Omental fat pad (tissue), 4 donors: ENCODE results near the gene LRRC45. TPM values are rescaled to one million over a fixed set of nuclear protein-coding genes. Genes with fewer than 3 reads are reported as not detected.

Experiments used
- ATAC-seq: fragments of 150-250 bp; one replicate; pipeline ENCODE4 v1.9.1; 2016; ENCODE audit warnings: mild to moderate bottlenecking, moderate library complexity; ENCODE audit not compliant: low FRiP score
- DNase-seq: peaks from one replicate; pipeline ENCODE4 v3.0.0-alpha.2; 2019; ENCODE audit warnings: low spot score
- CTCF ChIP-seq, 3 donors: fragments of 450-650 bp; IDR thresholded peaks; one replicate each; pipeline ENCODE4 v1.5.1; 2016 to 2017; ENCODE audit warnings: antibody characterized with exemption in 3 of 3, mild to moderate bottlenecking in 3 of 3, moderate library complexity in 2 of 3
- total RNA-seq, 4 donors: library from RNA; depleted of rRNA; stranded (reverse); fragments of >200 nt; gene quantifications; one replicate each; pipeline ENCODE4 v1.1.0, GENCODE V29; 2016

Gene LRRC45
- total RNA-seq, 4 donors from 2014 or later = 4.7 to 12.3 (median 5.6) TPM

DNA sequence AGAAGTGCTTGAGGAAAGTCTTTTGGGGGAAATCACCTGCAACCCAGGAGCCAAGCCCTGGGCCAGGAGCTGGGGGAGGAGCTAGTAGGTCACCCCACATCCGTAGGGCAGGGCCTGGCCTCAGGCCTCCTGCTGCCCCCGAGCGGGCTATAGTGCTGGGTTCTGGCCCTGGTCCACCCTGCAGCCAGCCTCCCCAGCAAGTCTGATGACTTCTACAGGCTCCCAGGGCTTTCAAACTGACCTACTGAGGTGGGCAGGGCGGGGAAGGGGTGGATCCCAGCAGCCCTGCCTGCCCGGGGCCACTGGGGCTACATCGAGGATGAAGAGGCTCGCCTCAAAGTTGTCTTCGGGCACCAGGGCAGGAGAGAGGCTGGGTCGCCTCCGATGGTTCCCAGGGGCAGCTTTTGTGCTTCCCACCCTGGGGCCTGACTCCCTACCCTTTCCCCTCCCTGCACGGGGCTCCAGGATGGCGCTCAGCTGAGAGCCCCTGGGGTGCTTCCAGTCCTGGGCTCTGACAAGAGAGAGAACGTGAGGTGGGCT is 5.4 kb upstream of the LRRC45 start:
- TF ChIP-seq CTCF (IDR thresholded peaks at IDR 0.05) = no peak
- DNase-seq (no peak), ATAC-seq (no peak)

- no peak for TF ChIP-seq CTCF (IDR thresholded peaks at IDR 0.05)
- no peak for ATAC-seq
- no peak for DNase-seq
Observed at GRCh38 chr17:82018152-82018988, 4.7 kb upstream of the LRRC45 start.

DNA sequence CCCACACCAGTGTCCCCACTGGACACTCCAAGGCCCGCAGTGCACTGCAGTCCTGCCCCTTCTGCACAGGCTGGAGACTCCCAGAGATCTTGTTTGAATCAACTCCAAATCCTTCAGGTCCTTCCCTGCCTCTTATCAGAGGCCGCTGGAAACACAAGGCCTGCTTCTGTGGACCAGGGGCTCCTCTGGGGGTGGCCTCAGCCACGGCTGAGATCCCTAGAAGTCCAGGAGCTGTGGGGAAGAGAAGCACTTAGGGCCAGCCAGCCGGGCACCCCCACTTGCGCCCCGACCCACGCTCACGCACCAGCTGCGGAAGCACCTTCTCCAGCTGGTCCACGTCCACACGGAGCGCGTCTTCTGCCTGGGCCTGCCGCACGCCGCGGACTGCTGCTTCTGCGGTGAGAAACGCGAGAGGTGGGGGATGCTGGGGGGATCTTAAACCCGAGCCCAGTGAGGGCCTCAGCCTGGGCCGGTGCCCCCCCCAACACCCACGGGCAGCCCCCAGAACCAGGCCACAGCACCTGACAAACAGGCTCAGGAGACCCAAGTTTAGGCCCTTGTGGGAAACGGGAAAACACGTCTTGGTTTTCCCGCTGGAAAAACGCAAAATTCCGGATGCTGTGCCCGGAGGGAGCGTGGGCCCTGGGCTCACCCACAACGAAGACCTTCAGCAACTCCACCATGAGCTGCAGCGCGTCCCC is 4.0 kb upstream of the LRRC45 start:
- ATAC-seq (no peak), DNase-seq (no peak)
- TF ChIP-seq CTCF (IDR thresholded peaks at IDR 0.05) = no peak

- ATAC-seq = no peak
- peak in 1 of 3 donors; percentile 16 for TF ChIP-seq CTCF (IDR thresholded peaks at IDR 0.05)
- DNase-seq = no peak
Observed at GRCh38 chr17:82019690-82020571, 3.2 kb upstream of the LRRC45 start.

DNA sequence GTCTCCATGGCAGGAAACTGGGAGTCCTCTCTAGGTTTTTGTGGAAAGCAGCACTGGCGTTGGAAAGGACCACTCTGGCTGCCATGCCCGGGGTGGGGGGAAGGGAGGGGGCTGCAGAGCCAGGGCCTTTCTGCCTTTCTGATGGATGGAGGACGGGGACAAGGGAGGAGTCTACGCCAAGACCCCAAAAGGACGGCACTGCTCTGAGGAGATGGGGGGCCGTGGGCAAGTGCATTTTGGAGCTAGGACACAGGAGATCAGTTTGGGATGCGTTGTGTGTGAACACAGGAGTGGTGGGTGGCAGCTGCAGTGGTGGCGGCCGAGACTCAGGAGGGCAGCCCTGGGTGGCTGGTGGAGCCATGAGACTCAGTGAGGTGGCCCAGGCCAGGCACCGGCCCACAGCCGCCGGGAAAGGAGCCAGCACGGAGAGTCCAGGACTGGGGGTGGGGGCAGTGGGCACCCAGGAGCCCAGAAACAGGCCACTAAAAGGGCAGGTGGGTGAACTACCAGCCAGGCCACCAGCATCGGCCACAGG is 2.5 kb upstream of the LRRC45 start:
- DNase-seq (no peak), ATAC-seq (no peak)
- TF ChIP-seq CTCF (IDR thresholded peaks at IDR 0.05) = no peak

- DNase-seq (no peak), ATAC-seq (no peak)
- TF ChIP-seq CTCF (IDR thresholded peaks at IDR 0.05) = no peak
Observed at GRCh38 chr17:82021107-82021899, 1.8 kb upstream of the LRRC45 start.
